GM18507 (cell line): ENCODE measurements around the gene PFN1.

Experiments used
- DNase-seq: peaks from one replicate; pipeline ENCODE4 v3.0.0; 2011; ENCODE audit warnings: low read depth; ENCODE audit not compliant: insufficient read length; ENCODE audit errors: extremely low spot score
- FAIRE-seq: peaks from 2 replicates; lab custom pipeline; 2011; peaks lifted over from hg19 to GRCh38; lab: Jason Lieb, UNC

Gene PFN1

GRCh38 chr17:4947010-4947410 lies 1.3 kb downstream of the PFN1 start:
- DNase-seq (no peak), FAIRE-seq (peak; percentile 56)

DNA sequence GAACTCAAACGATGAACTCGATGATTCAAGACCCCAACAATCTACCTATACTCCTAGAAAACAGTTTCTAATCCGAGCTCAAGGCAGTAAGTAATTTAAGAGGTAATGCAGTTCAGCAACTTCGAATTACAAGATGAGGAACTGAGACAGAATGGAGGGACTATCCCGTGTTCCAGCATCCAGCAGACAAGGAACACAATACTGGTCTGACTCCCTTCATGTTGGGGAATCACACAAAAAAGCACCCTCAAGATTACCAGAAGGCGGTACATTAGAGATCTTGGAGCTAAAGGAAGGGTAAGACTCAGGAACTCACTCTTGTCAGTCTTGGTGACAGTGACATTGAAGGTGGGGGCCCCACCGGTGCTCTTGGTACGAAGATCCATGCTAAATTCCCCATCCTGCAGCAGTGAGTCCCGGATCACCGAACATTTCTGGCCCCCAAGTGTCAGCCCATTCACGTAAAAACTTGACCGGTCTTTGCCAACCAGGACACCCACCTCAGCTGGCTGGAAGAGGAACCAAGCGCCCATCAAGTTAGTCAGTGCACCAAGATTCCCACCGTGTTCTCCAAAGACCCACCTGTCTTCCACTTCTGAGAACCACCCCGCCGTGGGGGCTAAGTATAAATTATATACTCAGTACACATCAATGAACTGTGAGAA lies 1.9 kb downstream of the PFN1 start:
- peak; percentile 65 for FAIRE-seq
- DNase-seq, result no peak

GRCh38 chr17:4945944-4946280 lies 2.4 kb downstream of the PFN1 start:
- FAIRE-seq, result peak; percentile 36
- no peak for DNase-seq

DNA sequence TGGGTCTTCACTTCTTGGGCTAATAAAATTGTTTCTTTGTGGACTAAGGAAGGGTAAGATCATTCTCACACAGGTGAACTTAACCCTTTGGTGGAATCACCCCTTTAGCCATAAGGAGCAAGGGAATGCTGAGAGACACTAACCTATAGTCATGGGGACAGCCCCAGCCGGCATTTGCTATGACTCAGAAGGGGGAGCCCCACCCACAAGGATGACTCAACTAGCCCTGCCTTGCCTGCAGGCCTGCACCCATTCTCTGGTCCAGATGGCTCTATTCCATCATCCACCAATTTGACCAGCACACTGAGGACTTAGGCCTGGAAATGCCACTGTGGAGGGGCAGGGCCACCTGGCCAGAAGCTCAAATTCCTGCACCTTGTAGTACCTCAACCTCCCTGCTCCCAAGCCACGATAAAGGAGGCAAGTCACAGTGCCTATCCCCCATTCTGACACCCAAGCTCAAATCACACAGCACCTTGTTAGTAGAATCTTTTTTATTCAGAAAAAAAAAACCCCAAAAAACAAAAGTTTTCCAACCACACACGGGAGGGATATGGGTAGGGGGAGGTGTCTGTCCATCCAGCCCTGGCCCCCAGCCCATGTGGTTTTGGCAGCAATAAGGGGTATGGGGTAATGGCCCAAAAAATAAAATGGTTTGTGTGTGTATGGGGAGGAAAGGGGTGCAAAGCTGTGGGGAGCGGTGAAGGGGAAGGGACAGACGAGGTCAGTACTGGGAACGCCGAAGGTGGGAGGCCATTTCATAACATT lies 3.0 kb downstream of the PFN1 start:
- peak; percentile 94 for FAIRE-seq
- no peak for DNase-seq

- no peak for FAIRE-seq
- DNase-seq, result no peak
These were observed 3.7 kb downstream of the PFN1 start for GRCh38 chr17:4944554-4945175.

DNA sequence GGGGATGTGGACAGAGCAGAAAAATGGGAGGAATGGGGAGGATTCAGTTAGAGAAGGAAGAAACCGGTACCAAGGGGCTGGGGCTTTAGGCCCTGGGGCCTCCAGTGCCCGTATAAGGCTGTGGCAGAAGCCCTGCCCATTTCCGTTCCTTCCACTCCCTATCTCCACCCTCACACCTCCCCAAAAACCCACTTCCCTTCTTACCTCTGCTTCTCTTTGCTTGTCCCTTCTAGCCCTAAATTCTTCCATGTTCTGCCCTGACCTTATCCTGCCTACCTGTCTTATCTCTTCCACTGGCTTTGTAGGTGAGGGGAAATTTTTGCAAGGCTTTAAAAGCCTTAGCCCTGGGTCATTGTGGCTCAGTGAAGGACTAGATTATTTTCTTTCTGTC lies 4.2 kb downstream of the PFN1 start:
- DNase-seq, result no peak
- peak; percentile 89 for FAIRE-seq

- DNase-seq (no peak), FAIRE-seq (no peak)
These were observed 5.4 kb downstream of the PFN1 start for GRCh38 chr17:4942760-4943508.

DNA sequence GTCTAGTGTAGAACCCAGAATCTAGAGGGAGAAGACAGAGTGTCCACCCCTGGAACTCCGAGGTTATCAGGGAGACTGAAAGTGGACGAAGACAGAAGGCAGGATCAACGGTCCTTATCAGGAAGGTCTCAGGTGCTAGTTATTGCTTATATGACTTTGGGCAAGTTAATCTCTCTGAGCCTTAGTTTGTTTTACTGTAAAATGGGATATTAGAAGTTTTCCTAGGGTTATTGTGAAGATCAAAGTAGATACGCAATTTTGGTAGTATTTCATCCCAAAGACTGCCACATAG lies 7.1 kb downstream of the PFN1 start:
- no peak for FAIRE-seq
- DNase-seq, result no peak

DNA sequence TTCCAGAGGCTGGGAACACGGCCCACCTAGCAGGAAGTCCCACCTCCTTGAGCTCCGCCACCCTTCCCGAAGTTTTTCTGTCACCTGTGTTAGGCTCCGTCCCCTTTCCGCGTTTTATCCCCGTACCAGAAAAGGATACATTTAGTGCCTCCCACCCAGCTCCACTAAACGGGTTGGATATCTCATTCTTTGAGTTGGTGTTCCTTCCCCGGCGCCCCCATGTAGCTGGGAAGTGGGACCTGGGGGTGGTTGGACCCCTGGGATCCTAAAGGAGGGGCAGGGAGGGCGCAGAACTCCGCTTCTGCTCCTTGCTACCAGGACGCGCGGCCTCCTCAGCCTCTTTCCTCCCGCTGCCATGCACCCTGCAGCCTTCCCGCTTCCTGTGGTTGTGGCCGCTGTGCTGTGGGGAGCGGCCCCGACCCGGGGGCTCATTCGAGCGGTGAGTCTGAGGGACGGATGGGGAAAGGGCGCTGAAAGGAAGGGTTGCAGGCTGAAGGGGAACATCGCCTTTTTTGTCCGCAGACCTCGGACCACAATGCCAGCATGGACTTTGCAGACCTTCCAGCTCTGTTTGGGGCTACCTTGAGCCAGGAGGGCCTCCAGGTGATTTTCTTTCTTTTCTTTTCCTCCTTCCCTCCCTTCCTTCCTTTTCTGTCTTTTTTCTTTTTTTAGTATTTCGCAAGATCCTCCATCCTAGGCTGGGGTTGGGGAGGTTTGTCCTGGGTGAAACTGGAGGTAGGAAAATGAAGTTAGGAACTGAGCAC lies 7.6 kb downstream of the PFN1 start:
- FAIRE-seq (no peak), DNase-seq (no peak)

GRCh38 chr17:4939796-4940554 lies 8.4 kb downstream of the PFN1 start, which contains the start of the genes RNF167 and SLC25A11:
RNF167 (plus strand) TSS chr17:4940268; CDS start chr17:4940910, 642 bp downstream.
SLC25A11 (minus strand) TSS chr17:4940046; CDS start chr17:4939910, 136 bp downstream.
- FAIRE-seq (peak; percentile 100), DNase-seq (peak; percentile 88)

- DNase-seq (no peak), FAIRE-seq (no peak)
These were observed 8.9 kb downstream of the PFN1 start for GRCh38 chr17:4939546-4939795.

GRCh38 chr17:4938688-4939545 lies 9.4 kb downstream of the PFN1 start:
- no peak for DNase-seq
- FAIRE-seq, result peak; percentile 42

DNA sequence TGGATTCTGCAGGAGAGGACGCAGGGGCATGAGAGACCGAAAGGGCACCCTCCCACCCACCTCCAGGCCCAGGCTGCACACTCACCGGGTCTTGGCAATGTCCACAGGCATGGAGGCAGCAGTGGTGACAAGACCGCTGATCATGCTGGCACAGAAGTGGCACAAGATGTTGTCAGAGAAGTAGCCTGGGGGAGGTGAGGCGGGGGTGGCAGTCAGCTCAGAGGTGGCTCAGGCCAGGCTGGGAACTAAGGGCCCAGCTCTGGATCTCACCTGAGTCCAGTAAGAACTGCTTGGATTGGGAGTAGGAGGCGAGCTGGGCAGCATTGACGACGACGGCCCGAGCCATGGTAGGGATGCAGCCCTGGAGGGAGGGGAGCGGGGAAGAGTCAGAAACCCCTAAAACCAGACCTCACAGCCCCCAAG lies 10.2 kb downstream of the PFN1 start:
- FAIRE-seq (no peak), DNase-seq (no peak)

DNA sequence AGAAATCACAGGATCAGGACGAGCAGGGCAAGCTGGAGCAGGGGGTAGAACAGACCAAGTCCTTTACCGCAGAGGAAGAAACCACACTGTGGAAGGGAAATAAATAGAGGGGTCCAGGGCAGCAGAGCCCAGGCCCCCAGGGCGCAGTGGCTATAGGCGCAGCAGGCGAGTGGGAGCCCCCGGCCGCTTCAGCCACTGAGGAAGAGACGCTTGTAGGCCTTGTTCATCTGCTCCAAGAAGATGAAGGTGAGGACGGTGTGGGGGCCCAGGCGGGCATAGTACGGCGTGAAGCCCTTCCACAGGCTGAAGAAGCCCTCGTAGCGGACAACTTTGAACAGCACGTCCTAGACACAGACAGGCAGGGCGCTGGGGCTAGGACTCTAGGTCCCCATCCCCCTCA lies 10.8 kb downstream of the PFN1 start:
- no peak for FAIRE-seq
- no peak for DNase-seq

GRCh38 chr17:4936436-4936835 lies 11.9 kb downstream of the PFN1 start:
- FAIRE-seq (no peak), DNase-seq (no peak)

DNA sequence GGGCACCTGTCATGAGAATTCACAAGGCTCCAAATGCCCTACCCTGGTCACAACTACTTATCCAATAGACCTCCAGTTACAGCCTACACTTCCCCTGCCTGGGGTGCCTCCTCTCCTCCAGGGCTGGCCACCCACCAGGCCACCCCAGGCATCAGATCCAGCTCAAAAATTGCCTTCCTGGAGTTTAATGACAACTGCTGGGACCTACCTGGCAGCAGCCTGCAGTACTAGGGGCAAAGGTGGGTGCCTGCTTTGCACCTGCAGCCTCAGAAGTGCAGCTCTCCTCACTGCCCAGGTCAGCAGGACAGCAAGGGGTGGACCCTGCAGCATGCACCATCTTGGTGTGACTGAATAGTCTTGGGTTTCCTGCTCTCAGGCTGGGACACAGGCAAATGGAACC lies 12.7 kb downstream of the PFN1 start:
- no peak for DNase-seq
- no peak for FAIRE-seq

DNA sequence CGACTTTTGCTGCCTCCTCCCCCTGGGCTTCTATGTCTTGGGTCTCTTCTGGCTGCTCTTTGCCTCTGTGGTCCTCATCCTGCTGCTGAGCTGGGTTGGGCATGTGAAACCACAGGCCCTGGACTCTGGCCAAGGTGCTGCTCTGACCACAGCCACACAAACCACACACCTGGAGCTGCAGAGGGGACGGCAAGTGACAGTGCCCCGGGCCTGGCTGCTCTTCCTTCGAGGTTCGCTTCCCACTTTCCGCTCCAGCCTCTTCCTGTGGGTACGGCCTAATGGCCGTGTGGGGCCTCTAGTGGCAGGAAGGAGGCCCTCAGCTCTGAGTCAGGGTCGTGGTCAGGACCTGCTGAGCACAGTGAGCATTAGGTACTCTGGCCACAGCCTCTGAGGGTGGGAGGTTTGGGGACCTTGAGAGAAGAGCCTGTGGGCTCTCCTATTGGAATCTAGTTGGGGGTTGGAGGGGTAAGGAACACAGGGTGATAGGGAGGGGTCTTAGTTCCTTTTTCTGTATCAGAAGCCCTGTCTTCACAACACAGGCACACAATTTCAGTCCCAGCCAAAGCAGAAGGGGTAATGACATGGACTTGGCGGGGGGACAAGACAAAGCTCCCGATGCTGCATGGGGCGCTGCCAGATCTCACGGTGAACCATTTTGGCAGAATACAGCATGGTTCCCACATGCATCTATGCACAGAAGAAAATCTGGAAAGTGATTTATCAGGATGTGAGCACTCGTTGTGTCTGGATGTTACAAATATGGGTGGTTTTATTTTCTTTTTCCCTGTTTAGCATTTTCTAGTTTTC lies 14.0 kb downstream of the PFN1 start:
- peak; percentile 95 for FAIRE-seq
- no peak for DNase-seq
